ENCODE results near the gene GMPR2.

The GMPR2 gene

DNA sequence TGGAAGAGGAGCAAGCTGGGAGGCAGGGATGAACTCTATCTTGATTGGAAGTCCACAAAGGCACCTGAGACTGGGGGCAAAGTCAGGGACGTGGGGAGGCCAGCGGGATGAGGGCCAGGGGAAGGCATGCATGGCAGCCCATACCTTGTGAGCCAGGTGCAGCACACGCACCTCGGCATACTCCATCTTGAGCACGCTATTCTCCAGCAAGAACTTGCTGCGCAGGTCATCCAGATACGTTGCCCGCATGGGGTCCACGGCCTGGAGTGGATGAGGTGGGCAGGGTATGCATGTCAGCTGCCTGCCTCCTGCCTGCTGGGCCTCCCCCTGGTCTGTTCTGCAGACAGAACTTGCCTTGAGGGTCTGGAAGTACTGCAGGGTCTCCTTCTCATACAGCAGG, 34.8 kb downstream of the GMPR2 start:
- Histone ChIP-seq H3K4me3 (ENCODE audit: low read length) (no peak overlapping the region), H3K36me3 (ENCODE audit: control insufficient read depth, low read depth, low read length) (peaks cover 9% of the 10 kb centered on the region), H3K27ac (ENCODE audit: low read length) (no peak overlapping the region), H3K4me1 (ENCODE audit: control insufficient read depth, low read depth, low read length) (no peaks in the 10 kb centered on the region), H3K27me3 (ENCODE audit: control insufficient read depth, insufficient read depth, low read length) (no peaks in the 10 kb centered on the region), H3K9me3 (ENCODE audit: control insufficient read depth, low read depth, low read length) (no peaks in the 10 kb centered on the region), H3K9ac (ENCODE audit: low read length) (no peak overlapping the region)

DNA sequence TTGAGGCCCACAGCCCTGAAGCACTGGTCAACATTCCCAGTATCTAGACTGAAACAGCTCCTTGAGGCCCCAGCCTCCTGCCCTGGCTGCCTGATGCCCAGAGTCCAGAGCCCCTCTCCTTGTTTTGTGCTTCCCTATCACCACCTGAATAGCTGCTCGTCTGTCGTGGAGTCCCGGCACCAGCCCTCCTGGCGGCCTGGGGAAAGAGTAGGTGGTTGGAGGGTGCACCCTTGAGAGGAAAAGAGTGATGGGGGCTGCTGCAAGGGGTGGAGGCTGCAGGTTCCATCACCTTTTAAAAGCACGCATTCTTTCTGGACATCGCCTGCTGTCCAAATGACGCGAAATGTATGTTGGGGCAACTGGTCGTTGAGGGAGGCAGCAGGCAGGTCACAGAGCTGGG, 35.5 kb downstream of the GMPR2 start:
- Histone ChIP-seq H3K4me1 (ENCODE audit: control insufficient read depth, low read depth, low read length) (no peaks in the 10 kb centered on the region), H3K27ac (ENCODE audit: low read length) (no peak overlapping the region), H3K36me3 (ENCODE audit: control insufficient read depth, low read depth, low read length) (peaks cover 9% of the 10 kb centered on the region)

DNA sequence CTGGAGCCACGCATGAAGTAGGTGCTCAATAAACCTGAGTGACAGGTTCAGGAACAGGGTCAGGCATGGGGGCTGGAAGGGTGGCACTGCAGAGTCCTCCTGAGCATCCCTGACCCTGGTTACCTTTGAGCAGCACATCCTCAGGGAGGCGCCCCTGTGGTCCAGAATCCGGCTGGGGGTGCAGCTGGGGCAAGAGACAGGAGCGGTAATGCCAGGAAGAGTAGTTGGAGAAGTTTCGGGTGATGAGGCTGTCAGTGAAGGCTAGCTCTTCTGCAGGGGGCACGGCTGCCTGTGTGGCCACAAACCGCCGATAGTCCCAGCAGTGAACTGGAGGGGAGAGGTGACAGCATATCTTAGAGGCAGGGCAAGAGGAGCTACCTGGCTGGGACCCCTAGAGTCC, 36.6 kb downstream of the GMPR2 start:
- no peak overlapping the region for H3K9ac ChIP-seq (ENCODE audit: low read length)
- H3K27me3 ChIP-seq (ENCODE audit: control insufficient read depth, insufficient read depth, low read length): no peaks in the 10 kb centered on the region
- H3K27ac ChIP-seq (ENCODE audit: low read length): no peak overlapping the region
- peaks cover 9% of the 10 kb centered on the region for H3K36me3 ChIP-seq (ENCODE audit: control insufficient read depth, low read depth, low read length)
- H3K4me3 ChIP-seq (ENCODE audit: low read length): no peak overlapping the region
- H3K4me1 ChIP-seq (ENCODE audit: control insufficient read depth, low read depth, low read length): no peaks in the 10 kb centered on the region
- no peaks in the 10 kb centered on the region for H3K9me3 ChIP-seq (ENCODE audit: control insufficient read depth, low read depth, low read length)

More for the DNA sequence above, 35.5 kb downstream of the GMPR2 start:
- Histone ChIP-seq H3K4me3 (ENCODE audit: low read length) (no peak overlapping the region), H3K9ac (ENCODE audit: low read length) (no peak overlapping the region), H3K9me3 (ENCODE audit: control insufficient read depth, low read depth, low read length) (no peaks in the 10 kb centered on the region), H3K27me3 (ENCODE audit: control insufficient read depth, insufficient read depth, low read length) (no peaks in the 10 kb centered on the region)

DNA sequence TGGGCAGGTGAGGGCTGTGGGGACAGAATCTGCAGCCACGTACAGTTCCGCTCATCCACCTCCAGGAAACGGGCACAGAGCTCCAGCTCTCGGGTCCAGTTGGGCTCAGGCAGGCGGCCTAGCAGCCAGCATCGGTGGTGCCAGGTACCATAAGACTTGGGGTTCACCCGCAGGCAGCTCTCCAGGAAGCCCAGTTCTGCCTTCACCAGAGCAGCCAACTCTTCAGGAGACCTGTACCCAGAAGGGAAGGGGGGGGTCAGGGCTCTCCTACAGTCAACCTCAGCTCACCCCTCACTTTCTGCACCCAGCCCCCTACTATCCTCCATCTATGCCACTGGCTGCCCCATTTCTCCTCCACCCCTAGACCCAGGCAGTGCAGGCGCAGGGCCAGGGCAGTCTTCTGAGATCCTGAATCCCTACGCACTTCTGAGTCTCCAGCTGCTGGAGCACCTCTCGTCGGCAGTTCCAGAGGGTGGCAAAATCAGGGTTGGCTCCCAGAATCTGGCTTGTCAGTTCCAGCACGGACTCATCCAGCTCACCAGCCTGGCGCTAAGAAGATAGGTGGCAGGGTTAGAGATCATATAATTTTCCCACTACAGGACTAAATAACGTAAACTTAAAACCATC, 37.3 kb downstream of the GMPR2 start:
- H3K9ac ChIP-seq (ENCODE audit: low read length): no peak overlapping the region
- H3K27ac ChIP-seq (ENCODE audit: low read length): no peak overlapping the region
- H3K4me3 ChIP-seq (ENCODE audit: low read length): no peak overlapping the region
- no peaks in the 10 kb centered on the region for H3K27me3 ChIP-seq (ENCODE audit: control insufficient read depth, insufficient read depth, low read length)
- no peaks in the 10 kb centered on the region for H3K9me3 ChIP-seq (ENCODE audit: control insufficient read depth, low read depth, low read length)
- H3K36me3 ChIP-seq (ENCODE audit: control insufficient read depth, low read depth, low read length): peaks cover 9% of the 10 kb centered on the region
- no peaks in the 10 kb centered on the region for H3K4me1 ChIP-seq (ENCODE audit: control insufficient read depth, low read depth, low read length)

DNA sequence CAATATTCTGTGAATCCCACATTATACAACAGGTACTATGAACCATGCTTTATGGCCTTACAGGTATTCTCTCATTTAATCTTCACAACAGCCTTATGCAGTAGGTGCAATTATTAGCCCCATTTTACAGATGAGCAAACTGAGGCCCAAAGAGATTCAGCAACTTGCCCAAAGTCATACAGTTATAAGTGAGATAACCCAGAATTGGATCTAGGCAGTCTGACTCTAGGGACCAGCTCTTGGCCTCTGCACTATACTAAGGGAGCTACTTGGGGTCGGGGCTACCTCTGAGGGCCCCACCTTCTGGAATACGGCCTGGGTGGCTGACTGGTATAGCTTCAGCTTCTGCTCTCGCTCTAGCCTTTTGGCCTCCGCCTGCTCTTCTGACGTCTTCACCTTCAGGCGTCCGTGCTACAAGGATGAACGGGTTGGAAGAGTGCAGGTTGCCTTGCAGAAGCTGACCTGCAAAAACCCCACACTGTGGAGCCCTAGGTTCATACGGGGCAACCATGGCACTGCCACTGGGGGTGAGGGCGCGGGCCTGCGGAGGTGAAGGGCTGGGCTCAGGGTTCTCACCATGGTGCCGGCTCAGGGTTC, 37.9 kb downstream of the GMPR2 start:
- H3K9me3 ChIP-seq (ENCODE audit: control insufficient read depth, low read depth, low read length): no peaks in the 10 kb centered on the region
- H3K36me3 ChIP-seq (ENCODE audit: control insufficient read depth, low read depth, low read length): peaks cover 9% of the 10 kb centered on the region
- H3K27me3 ChIP-seq (ENCODE audit: control insufficient read depth, insufficient read depth, low read length): no peaks in the 10 kb centered on the region
- H3K27ac ChIP-seq (ENCODE audit: low read length): peak overlapping the region; percentile 89
- H3K4me1 ChIP-seq (ENCODE audit: control insufficient read depth, low read depth, low read length): no peaks in the 10 kb centered on the region
- peak overlapping the region; percentile 95 for H3K9ac ChIP-seq (ENCODE audit: low read length)
- peak overlapping the region; percentile 95 for H3K4me3 ChIP-seq (ENCODE audit: low read length)

DNA sequence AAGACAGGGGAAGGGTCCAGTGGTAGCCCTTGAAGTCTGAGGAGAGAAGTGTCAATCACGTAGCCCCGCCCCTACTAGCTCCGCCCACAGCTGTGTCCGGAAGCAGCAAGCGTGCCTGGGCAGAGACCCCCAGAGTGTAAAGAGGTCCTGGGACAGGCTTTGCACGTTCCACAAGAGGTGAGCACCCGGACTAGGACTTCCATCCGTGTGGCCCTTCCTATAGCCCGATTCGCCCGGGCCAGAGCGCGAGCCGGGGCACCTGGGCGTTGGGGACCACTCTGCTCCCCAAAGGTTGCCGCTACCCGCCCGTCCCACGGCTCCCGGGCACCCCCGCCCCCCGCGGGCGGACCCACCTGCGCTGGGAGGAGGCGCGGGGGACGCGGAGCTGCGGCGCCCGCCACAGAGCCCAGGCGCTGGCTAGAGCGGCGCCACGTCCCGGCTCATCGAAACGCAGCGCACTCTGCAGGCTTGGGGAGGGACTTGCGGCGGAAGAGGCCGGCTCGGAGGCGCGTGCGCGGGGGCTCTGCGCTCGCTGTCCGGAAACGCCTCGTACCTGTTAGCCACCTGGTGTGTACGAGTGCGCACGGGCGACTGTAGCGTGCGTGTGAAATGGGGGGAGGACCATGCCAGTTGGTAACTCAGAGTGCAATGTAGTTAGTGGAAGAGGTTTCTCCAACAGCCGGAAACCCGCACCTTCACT, 38.6 kb downstream of the GMPR2 start, which contains the start of gene RABGGTA:
Gene RABGGTA (minus strand): TSS at position 464 of the 700 bp plus-strand sequence. CDS start 482 bp downstream, outside the sequence.
- Histone ChIP-seq H3K27ac (ENCODE audit: low read length) (peak within 1 kb of the TSS; percentile 89), H3K36me3 (ENCODE audit: control insufficient read depth, low read depth, low read length) (peaks cover 9% of the 10 kb centered on the region), H3K27me3 (ENCODE audit: control insufficient read depth, insufficient read depth, low read length) (no peaks in the 10 kb centered on the region), H3K4me3 (ENCODE audit: low read length) (peak within 1 kb of the TSS; percentile 95), H3K9ac (ENCODE audit: low read length) (peak within 1 kb of the TSS; percentile 95), H3K9me3 (ENCODE audit: control insufficient read depth, low read depth, low read length) (no peaks in the 10 kb centered on the region), H3K4me1 (ENCODE audit: control insufficient read depth, low read depth, low read length) (no peaks in the 10 kb centered on the region)

DNA sequence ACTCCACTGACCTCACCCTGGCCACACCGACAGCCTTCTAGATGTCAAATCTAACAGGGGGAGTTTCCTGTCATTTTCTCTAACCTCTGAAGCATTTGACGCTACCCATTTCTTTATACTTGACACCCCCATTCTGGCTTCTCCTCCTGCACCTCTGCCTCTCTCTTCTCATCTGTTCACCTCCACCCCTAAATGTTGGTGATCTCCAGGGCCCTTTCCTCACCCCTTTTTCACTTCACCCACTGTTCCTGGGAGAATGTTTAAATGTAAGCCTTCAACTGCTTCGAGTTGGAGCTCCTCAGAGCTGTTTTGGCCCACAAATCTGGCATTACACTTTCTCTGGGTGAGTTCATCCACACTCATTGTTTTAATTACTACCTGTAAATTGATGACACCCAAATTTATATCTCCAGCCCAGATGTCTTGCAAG, 39.1 kb downstream of the GMPR2 start:
- no peaks in the 10 kb centered on the region for H3K4me1 ChIP-seq (ENCODE audit: control insufficient read depth, low read depth, low read length)
- peak overlapping the region; percentile 95 for H3K4me3 ChIP-seq (ENCODE audit: low read length)
- H3K9ac ChIP-seq (ENCODE audit: low read length): peak overlapping the region; percentile 95
- no peaks in the 10 kb centered on the region for H3K9me3 ChIP-seq (ENCODE audit: control insufficient read depth, low read depth, low read length)
- H3K36me3 ChIP-seq (ENCODE audit: control insufficient read depth, low read depth, low read length): peaks cover 4% of the 10 kb centered on the region
- no peaks in the 10 kb centered on the region for H3K27me3 ChIP-seq (ENCODE audit: control insufficient read depth, insufficient read depth, low read length)
- no peak overlapping the region for H3K27ac ChIP-seq (ENCODE audit: low read length)

DNA sequence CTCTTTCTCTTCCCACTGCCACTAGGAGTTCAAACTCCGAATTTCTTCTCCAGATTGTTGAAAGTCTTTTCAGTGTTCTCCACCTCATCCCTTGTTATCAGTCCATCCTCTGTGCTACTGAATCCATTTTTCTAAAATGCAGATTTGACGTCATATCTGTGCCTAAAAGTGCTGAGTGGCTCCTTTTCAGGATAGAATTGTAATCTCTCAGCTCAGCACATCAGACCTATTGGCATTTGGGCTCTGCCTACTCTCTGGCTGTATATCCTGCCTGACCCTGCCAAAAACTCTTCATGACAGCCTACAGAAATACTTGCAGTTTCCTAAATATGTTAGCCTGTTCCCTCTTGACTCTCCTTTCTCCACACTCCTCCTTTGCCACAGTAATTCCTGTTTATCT, 39.7 kb downstream of the GMPR2 start:
- Histone ChIP-seq H3K9ac (ENCODE audit: low read length) (no peak overlapping the region), H3K27me3 (ENCODE audit: control insufficient read depth, insufficient read depth, low read length) (no peaks in the 10 kb centered on the region), H3K4me1 (ENCODE audit: control insufficient read depth, low read depth, low read length) (no peaks in the 10 kb centered on the region), H3K36me3 (ENCODE audit: control insufficient read depth, low read depth, low read length) (no peaks in the 10 kb centered on the region), H3K9me3 (ENCODE audit: control insufficient read depth, low read depth, low read length) (no peaks in the 10 kb centered on the region), H3K4me3 (ENCODE audit: low read length) (no peak overlapping the region), H3K27ac (ENCODE audit: low read length) (no peak overlapping the region)

DNA sequence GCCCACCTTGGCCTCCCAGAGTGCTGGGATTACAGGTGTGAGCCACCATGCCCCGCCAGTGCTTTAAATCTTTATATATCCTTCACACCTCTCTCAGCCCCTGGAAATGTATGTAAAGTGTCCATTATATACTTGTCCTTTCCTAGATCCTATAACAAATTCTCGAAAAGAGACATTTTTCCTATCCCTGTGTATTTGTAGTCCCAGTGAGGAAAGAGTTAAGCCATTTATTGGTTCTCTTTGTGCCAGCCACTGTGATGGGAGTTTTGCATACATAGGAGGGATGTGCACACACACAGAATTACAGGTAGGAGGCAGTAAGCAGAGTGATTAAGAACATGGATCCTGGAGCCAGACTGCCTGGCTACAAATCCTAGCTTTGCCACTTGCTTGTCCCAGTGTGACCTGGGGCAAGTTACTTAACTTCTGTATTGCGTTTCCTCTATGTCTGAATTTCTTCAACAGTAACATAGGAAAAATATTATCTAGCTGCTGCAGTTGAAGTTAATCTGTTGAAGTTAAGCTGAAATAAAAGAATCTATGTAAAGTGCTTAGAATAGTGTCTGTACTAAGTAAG, 40.8 kb downstream of the GMPR2 start:
- Histone ChIP-seq H3K4me3 (ENCODE audit: low read length) (no peak overlapping the region), H3K9me3 (ENCODE audit: control insufficient read depth, low read depth, low read length) (no peaks in the 10 kb centered on the region), H3K4me1 (ENCODE audit: control insufficient read depth, low read depth, low read length) (no peaks in the 10 kb centered on the region), H3K9ac (ENCODE audit: low read length) (no peak overlapping the region), H3K27me3 (ENCODE audit: control insufficient read depth, insufficient read depth, low read length) (no peaks in the 10 kb centered on the region), H3K27ac (ENCODE audit: low read length) (no peak overlapping the region), H3K36me3 (ENCODE audit: control insufficient read depth, low read depth, low read length) (no peaks in the 10 kb centered on the region)

DNA sequence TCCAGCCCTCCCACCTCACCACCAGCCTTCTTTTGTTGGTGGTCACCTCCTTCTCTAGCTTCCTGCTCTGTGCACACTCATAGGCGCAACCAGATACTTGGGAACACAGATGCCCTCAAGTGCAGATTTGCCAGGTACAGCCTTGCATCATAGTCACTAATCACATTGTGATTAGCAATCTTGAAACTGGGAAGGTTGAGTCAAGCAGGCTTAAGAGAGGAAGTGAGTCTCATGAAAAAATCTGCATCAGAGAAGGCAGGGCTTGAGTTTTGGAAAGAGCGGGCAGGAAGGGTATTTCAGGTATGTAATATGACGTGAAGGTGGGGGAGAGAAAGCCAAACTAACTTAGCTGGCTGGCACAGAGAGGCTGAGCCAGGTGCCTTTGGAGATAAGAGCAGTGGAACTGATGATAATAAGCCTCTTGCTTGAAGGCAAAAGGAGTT, 41.4 kb downstream of the GMPR2 start:
- Histone ChIP-seq H3K4me1 (ENCODE audit: control insufficient read depth, low read depth, low read length) (no peaks in the 10 kb centered on the region), H3K27me3 (ENCODE audit: control insufficient read depth, insufficient read depth, low read length) (no peaks in the 10 kb centered on the region), H3K9me3 (ENCODE audit: control insufficient read depth, low read depth, low read length) (no peaks in the 10 kb centered on the region), H3K4me3 (ENCODE audit: low read length) (no peak overlapping the region), H3K9ac (ENCODE audit: low read length) (no peak overlapping the region), H3K27ac (ENCODE audit: low read length) (no peak overlapping the region), H3K36me3 (ENCODE audit: control insufficient read depth, low read depth, low read length) (no peaks in the 10 kb centered on the region)

DNA sequence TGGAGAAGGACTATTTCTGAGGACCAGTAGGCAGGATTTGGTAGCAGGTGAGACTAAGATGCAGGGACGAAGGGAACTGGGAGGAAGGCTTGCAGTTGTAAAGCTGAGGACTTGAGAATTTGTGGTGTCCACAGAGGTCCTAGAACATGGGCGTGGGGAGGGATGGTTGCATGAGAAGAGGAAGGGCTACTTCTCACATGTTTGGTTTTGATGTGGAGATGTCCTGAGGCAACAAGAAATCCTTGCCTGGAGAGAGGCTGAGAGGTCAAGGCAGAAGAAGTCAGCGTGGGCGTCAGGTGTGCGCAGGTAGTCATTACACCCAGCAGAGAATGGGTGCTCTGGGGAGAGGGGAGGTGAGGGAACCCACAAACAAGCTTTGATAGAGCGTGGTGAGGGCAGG, 44.3 kb downstream of the GMPR2 start:
- Histone ChIP-seq H3K4me1 (ENCODE audit: control insufficient read depth, low read depth, low read length) (no peaks in the 10 kb centered on the region), H3K9me3 (ENCODE audit: control insufficient read depth, low read depth, low read length) (no peaks in the 10 kb centered on the region), H3K36me3 (ENCODE audit: control insufficient read depth, low read depth, low read length) (no peaks in the 10 kb centered on the region), H3K4me3 (ENCODE audit: low read length) (no peak overlapping the region), H3K27me3 (ENCODE audit: control insufficient read depth, insufficient read depth, low read length) (no peaks in the 10 kb centered on the region), H3K9ac (ENCODE audit: low read length) (no peak overlapping the region), H3K27ac (ENCODE audit: low read length) (no peak overlapping the region)

Data from iPS-18a (cell line).